ENCODE results near the gene PIK3R1.

The PIK3R1 gene

GRCh38 chr5:68306361-68307014, 90.9 kb downstream of the PIK3R1 start:
- H3K4me3 ChIP-seq (replicated peaks; ENCODE audit: low read depth, low read length) = no peak overlapping the region
- TF ChIP-seq CTCF (IDR thresholded peaks at IDR 0.05; ENCODE audit: low read depth, low read length, missing control alignments) = no peak
- DNase-seq (ENCODE audit: extremely low read depth, low read depth) = no peak

- TF ChIP-seq CTCF (IDR thresholded peaks at IDR 0.05; ENCODE audit: low read depth, low read length, missing control alignments) = no peak
- H3K4me3 ChIP-seq (replicated peaks; ENCODE audit: low read depth, low read length) = no peak overlapping the region
- no peak for DNase-seq (ENCODE audit: extremely low read depth, low read depth)
These were observed 97.8 kb downstream of the PIK3R1 start for GRCh38 chr5:68313336-68313735.

- no peak for DNase-seq (ENCODE audit: extremely low read depth, low read depth)
- TF ChIP-seq CTCF (IDR thresholded peaks at IDR 0.05; ENCODE audit: low read depth, low read length, missing control alignments) = no peak
- H3K4me3 ChIP-seq (replicated peaks; ENCODE audit: low read depth, low read length) = no peak overlapping the region
These were observed 98.9 kb downstream of the PIK3R1 start for GRCh38 chr5:68314465-68314864.

GRCh38 chr5:68315679-68316271, 100.2 kb downstream of the PIK3R1 start:
- TF ChIP-seq CTCF (IDR thresholded peaks at IDR 0.05; ENCODE audit: low read depth, low read length, missing control alignments) = no peak
- no peak for DNase-seq (ENCODE audit: extremely low read depth, low read depth)
- no peak overlapping the region for H3K4me3 ChIP-seq (replicated peaks; ENCODE audit: low read depth, low read length)

GRCh38 chr5:68316469-68316868, 100.9 kb downstream of the PIK3R1 start:
- H3K4me3 ChIP-seq (replicated peaks; ENCODE audit: low read depth, low read length) = no peak overlapping the region
- no peak for TF ChIP-seq CTCF (IDR thresholded peaks at IDR 0.05; ENCODE audit: low read depth, low read length, missing control alignments)
- DNase-seq (ENCODE audit: extremely low read depth, low read depth) = no peak

GRCh38 chr5:68317646-68318045, 102.1 kb downstream of the PIK3R1 start:
- DNase-seq (ENCODE audit: extremely low read depth, low read depth) = no peak
- TF ChIP-seq CTCF (IDR thresholded peaks at IDR 0.05; ENCODE audit: low read depth, low read length, missing control alignments) = no peak

More at GRCh38 chr5:68317646-68318045, 102.1 kb downstream of the PIK3R1 start:
- H3K4me3 ChIP-seq (replicated peaks; ENCODE audit: low read depth, low read length) = no peak overlapping the region
